IMR-90 (cell line): ENCODE measurements around the gene EVI5. TPM values are rescaled to one million over a fixed set of nuclear protein-coding genes. Genes with fewer than 3 reads are reported as not detected.

ENCODE experiments used
- ATAC-seq: fragments of 200-7000 bp; cut with Tn5 transposase; 2 replicates; pipeline ENCODE4 v1.9.1; 2020; ENCODE audit warnings: low read depth, mild to moderate bottlenecking, moderate library complexity
- BruUV-seq: library from RNA; stranded (reverse); fragments of 400-500 nt; replicated peaks from 2 replicates; lab custom pipeline; 2021; lab: Mats Ljungman, UMichigan
- CTCF ChIA-PET: fragments of 300-600 bp; formaldehyde crosslinking; extraction: SDS; loops from one replicate; lab custom pipeline; 2021; ENCODE audit warnings: antibody characterized with exemption; lab: Yijun Ruan, JAX
- POLR2A ChIA-PET: fragments of 300-600 bp; sonication (Branson Sonifier 250); formaldehyde crosslinking; loops from one replicate; lab custom pipeline; 2022; ENCODE audit warnings: antibody characterized with exemption; ENCODE audit not compliant: unreplicated experiment; lab: Charles Lee
- DNase-seq: peaks from one replicate; pipeline ENCODE4 v3.0.0; 2013
- H2AFZ ChIP-seq: replicated peaks from 2 replicates; pipeline ENCODE3; 2013; ENCODE audit warnings: low read length, mild to moderate bottlenecking; ENCODE audit not compliant: poor library complexity
- H2AK5ac ChIP-seq: 2 replicates; pipeline ENCODE4 v1.6.1; 2013; ENCODE audit warnings: low read depth, low read length, inconsistent platforms
- H2AK9ac ChIP-seq: replicated peaks from 2 replicates; pipeline ENCODE3; 2013; ENCODE audit warnings: mild to moderate bottlenecking, low read depth, low read length, moderate library complexity; ENCODE audit not compliant: poor library complexity
- H2BK120ac ChIP-seq: 2 replicates; pipeline ENCODE4 v1.6.1; 2013; ENCODE audit warnings: low read depth, low read length, inconsistent platforms
- H2BK15ac ChIP-seq: 3 replicates; pipeline ENCODE4 v1.6.1; 2013; ENCODE audit warnings: low read depth, low read length, inconsistent platforms
- H2BK20ac ChIP-seq: 2 replicates; pipeline ENCODE4 v1.6.1; 2013; ENCODE audit warnings: low read depth, mild to moderate bottlenecking, inconsistent platforms, low read length, moderate library complexity
- H2BK5ac ChIP-seq: 2 replicates; pipeline ENCODE4 v1.6.1; 2013; ENCODE audit warnings: mild to moderate bottlenecking, low read depth, low read length, inconsistent platforms; ENCODE audit not compliant: poor library complexity, severe bottlenecking
- H3K14ac ChIP-seq: replicated peaks from 2 replicates; pipeline ENCODE4 v1.6.1; 2013; ENCODE audit warnings: low read depth, low read length, inconsistent platforms
- H3K18ac ChIP-seq: 2 replicates; pipeline ENCODE4 v1.6.1; 2013; ENCODE audit warnings: low read depth, low read length, control low read depth
- H3K23ac ChIP-seq: 2 replicates; pipeline ENCODE4 v1.6.1; 2013; ENCODE audit warnings: low read depth, low read length, inconsistent platforms
- H3K27ac ChIP-seq: 2 replicates; pipeline ENCODE4 v1.5.1; 2013; ENCODE audit warnings: mild to moderate bottlenecking, control low read depth, low read length; ENCODE audit not compliant: insufficient read depth
- H3K27me3 ChIP-seq: 2 replicates; pipeline ENCODE4 v1.6.1; 2013; ENCODE audit warnings: low read length; ENCODE audit not compliant: control insufficient read depth, insufficient read depth
- H3K36me3 ChIP-seq: 2 replicates; pipeline ENCODE4 v1.6.1; 2013; ENCODE audit warnings: low read length, mixed read lengths; ENCODE audit not compliant: control insufficient read depth, insufficient read depth
- H3K4ac ChIP-seq: 2 replicates; pipeline ENCODE4 v1.6.1; 2013; ENCODE audit warnings: low read depth, low read length, inconsistent platforms
- H3K4me1 ChIP-seq: 2 replicates; pipeline ENCODE4 v1.6.1; 2013; ENCODE audit warnings: low read length, mixed read lengths; ENCODE audit not compliant: control insufficient read depth, insufficient read depth
- H3K4me2 ChIP-seq: 2 replicates; pipeline ENCODE4 v1.6.1; 2013; ENCODE audit warnings: low read depth, mild to moderate bottlenecking, control low read depth, low read length, moderate library complexity
- H3K4me3 ChIP-seq: 2 replicates; pipeline ENCODE4 v1.5.1; 2013; ENCODE audit warnings: low read depth, mild to moderate bottlenecking, control low read depth, low read length, moderate library complexity; ENCODE audit not compliant: insufficient read depth
- H3K56ac ChIP-seq: 2 replicates; pipeline ENCODE4 v1.6.1; 2013; ENCODE audit warnings: low read length, inconsistent platforms; ENCODE audit not compliant: insufficient read depth; ENCODE audit errors: extremely low read depth
- H3K79me1 ChIP-seq, 2 experiments: 2 replicates each; pipeline ENCODE4 v1.6.1; 2013; ENCODE audit warnings: low read length in 2 of 2, inconsistent platforms in 1 of 2, low read depth in 1 of 2
- H3K9ac ChIP-seq: 2 replicates; pipeline ENCODE4 v1.6.1; 2013; ENCODE audit warnings: low read depth, low read length, control low read depth
- H3K9me1 ChIP-seq: 2 replicates; pipeline ENCODE4 v1.6.1; 2013; ENCODE audit warnings: low read length, inconsistent platforms; ENCODE audit not compliant: insufficient read depth
- H3K9me3 ChIP-seq: 2 replicates; pipeline ENCODE4 v1.6.1; 2013; ENCODE audit warnings: low read length; ENCODE audit not compliant: control insufficient read depth, insufficient read depth
- H4K20me1 ChIP-seq: 2 replicates; pipeline ENCODE4 v1.6.1; 2013; ENCODE audit warnings: low read length, inconsistent platforms; ENCODE audit not compliant: insufficient read depth
- H4K5ac ChIP-seq: 2 replicates; pipeline ENCODE4 v1.6.1; 2013; ENCODE audit warnings: mild to moderate bottlenecking, low read depth, low read length, control low read depth
- H4K8ac ChIP-seq, 2 experiments: 2 replicates each; pipeline ENCODE4 v1.6.1; 2013; ENCODE audit warnings: low read depth in 2 of 2, low read length in 2 of 2, control low read depth in 1 of 2, inconsistent platforms in 1 of 2
- H4K91ac ChIP-seq: 2 replicates; pipeline ENCODE4 v1.6.1; 2013; ENCODE audit warnings: low read depth, low read length, inconsistent platforms; ENCODE audit not compliant: insufficient read depth
- CEBPB ChIP-seq: IDR thresholded peaks from 2 replicates; pipeline ENCODE4 v1.6.1; 2012; ENCODE audit warnings: low read depth, low read length, improper control_type of control experiment
- CHD1 ChIP-seq: IDR thresholded peaks from 2 replicates; pipeline ENCODE4 v1.6.1; 2012; ENCODE audit warnings: low read depth, low read length, improper control_type of control experiment
- CTCF ChIP-seq: conservative IDR thresholded peaks from 2 replicates; pipeline ENCODE4 v1.5.1; 2012; ENCODE audit warnings: mild to moderate bottlenecking, low read depth, low read length, improper control_type of control experiment
- FOS ChIP-seq: fragments of 150-350 bp; IDR thresholded peaks from 2 replicates; pipeline ENCODE4 v1.6.1; 2016; ENCODE audit warnings: low read depth, low read length
- MAFK ChIP-seq: IDR thresholded peaks from 2 replicates; pipeline ENCODE4 v1.6.1; 2012; ENCODE audit warnings: low read depth, low read length, improper control_type of control experiment
- MAZ ChIP-seq: IDR thresholded peaks from 2 replicates; pipeline ENCODE4 v1.6.1; 2012; ENCODE audit warnings: low read depth, mild to moderate bottlenecking, low read length, improper control_type of control experiment, moderate library complexity, borderline replicate concordance
- NFE2L2 ChIP-seq: fragments of 150-350 bp; IDR thresholded peaks from 2 replicates; pipeline ENCODE4 v1.6.1; 2016; ENCODE audit warnings: low read depth, mild to moderate bottlenecking, low read length
- RCOR1 ChIP-seq: IDR thresholded peaks from 2 replicates; pipeline ENCODE4 v1.6.1; 2012; ENCODE audit warnings: mild to moderate bottlenecking, low read length, improper control_type of control experiment; ENCODE audit not compliant: insufficient replicate concordance
- WGBS, 2 experiments: methylation state at CpG; one replicate each; pipeline versions ENCODE4 v1.1.5 to v1.1.7; 2013; ENCODE audit warnings: missing lambda C conversion rate in 2 of 2; ENCODE audit not compliant: insufficient read length in 1 of 2; ENCODE audit errors: extremely low coverage in 2 of 2; 5-methylcytosine and 5-hydroxymethylcytosine counted together
- dilution Hi-C: fragments of 300-500 bp; cut with HindIII; formaldehyde crosslinking; loops from one replicate; pipeline ENCODE4 v1.14.3; 2018; ENCODE audit warnings: low sequenced_read_pairs; ENCODE audit not compliant: unreplicated experiment
- in situ Hi-C: fragments of 300-500 bp; cut with MboI; formaldehyde crosslinking; loops from 3 replicates; pipeline ENCODE4 v1.14.3; 2019; ENCODE audit warnings: low sequenced_read_pairs, inconsistent platforms, mixed read lengths
- intact Hi-C: fragments of 100-400 bp; cut with micrococcal nuclease; formaldehyde crosslinking; loops from 2 replicates; pipeline ENCODE4 v1.10.0; 2022
- polyA plus RNA-seq, 3 experiments: library from polyadenylated mRNA; depleted of rRNA; stranded (reverse); fragments of >200 nt; gene quantifications; 2 replicates each; pipeline ENCODE4 v1.2.3, GENCODE V29; 2012; ENCODE audit warnings: low replicate concordance in 1 of 3
- total RNA-seq: library from RNA; depleted of rRNA; stranded (reverse); fragments of >200 nt; gene quantifications from 2 replicates; pipeline ENCODE4 v1.2.3, GENCODE V29; 2012

The EVI5 gene
- total and polyA plus RNA-seq, 2 of the 4 experiments (the other 2 are of a cell fraction), result 13.9 to 26.9 TPM

DNA sequence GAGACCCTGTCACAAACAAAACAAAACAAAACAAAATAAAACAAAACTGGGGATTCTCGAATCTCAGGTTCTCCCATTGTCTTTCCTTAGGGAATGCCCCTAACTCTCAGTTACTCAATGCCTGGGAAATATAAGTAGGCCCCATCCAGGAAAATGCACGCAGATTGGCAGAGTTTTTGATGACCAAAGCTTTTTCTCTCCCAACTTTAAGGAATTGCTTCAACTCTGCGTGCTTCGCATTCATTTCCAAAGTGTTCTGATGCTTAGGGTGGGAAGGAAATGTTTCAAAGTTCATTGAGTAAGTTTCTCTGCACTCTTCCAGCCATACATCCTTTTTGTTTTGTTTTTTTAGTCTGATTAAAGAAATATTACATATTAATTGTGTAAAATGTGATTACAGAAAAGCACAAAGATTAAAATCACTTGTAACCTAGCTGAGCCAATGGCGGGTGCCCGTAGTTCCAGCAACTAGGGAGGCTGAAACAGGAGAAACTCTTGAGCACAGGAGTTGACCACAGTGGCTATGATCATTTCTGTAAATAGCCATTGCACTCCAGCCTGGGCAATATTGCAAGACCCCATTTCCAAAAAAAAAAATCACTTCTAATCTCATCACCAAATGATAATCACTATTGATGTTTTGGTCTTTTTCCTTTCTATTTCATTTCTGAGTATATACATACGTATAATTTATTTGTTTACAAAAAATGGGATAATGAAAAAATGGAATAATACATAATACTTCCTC is 18.4 kb upstream of the EVI5 start:
- H3K9me3 ChIP-seq, result no peaks in the 10 kb centered on the region
- H3K27me3 ChIP-seq, result no peaks in the 10 kb centered on the region
- no peaks in the 10 kb centered on the region for H3K36me3 ChIP-seq
- H3K4me2 ChIP-seq, result no peak overlapping the region
- H2BK5ac ChIP-seq, result peak overlapping the region; percentile 57
- 100% methylated on average over 1 of the region's 7 CpGs; no CpG with 5 or more reads in 1 of the 2 experiments for WGBS, 2 experiments
- H4K91ac ChIP-seq, result no peak overlapping the region; the same call in 1 of the 2 replicates
- H2AK5ac ChIP-seq, result peak overlapping the region; percentile 74
- no peak overlapping the region for H2AFZ ChIP-seq
- 0 out of 4 replicates have a peak, but pooled peaks cover 0 to 6% of the 10 kb centered on the region in 2 experiments for H3K79me1 ChIP-seq
- peak overlapping the region; percentile 37; the same call in 1 of the 2 replicates for H3K27ac ChIP-seq
- no peak overlapping the region for H3K14ac ChIP-seq
- dilution Hi-C loops, result no loop called here
- H3K4ac ChIP-seq, result peak overlapping the region; percentile 99
- H2BK120ac ChIP-seq, result peak overlapping the region; percentile 98; the same call in 1 of the 2 replicates
- no peak for TF ChIP-seq NFE2L2
- no peak for TF ChIP-seq FOS
- no peak for TF ChIP-seq CHD1
- TF ChIP-seq CTCF, result no peak
- TF ChIP-seq RCOR1, result no peak
- no peak for TF ChIP-seq CEBPB
- 0 out of 2 replicates have a peak, but pooled peaks have one; percentile 31 for TF ChIP-seq MAFK
- no peak for TF ChIP-seq MAZ
- H3K4me1 ChIP-seq, result peaks cover 6% of the 10 kb centered on the region
- peaks cover 5% of the 10 kb centered on the region; the same call in 1 of the 2 replicates for H3K9me1 ChIP-seq
- no peak overlapping the region for H2AK9ac ChIP-seq
- H3K18ac ChIP-seq, result peak overlapping the region; percentile 11; the same call in 1 of the 2 replicates
- in situ Hi-C loops, result no loop called here
- no peak overlapping the region for H3K56ac ChIP-seq
- H3K23ac ChIP-seq, result no peak overlapping the region
- H4K8ac ChIP-seq, result peak overlapping the region in 1 of 2 experiments; percentile 66; a peak in 1 of 4 replicates
- H2BK20ac ChIP-seq, result peak overlapping the region; percentile 70
- DNase-seq, result no peak
- ATAC-seq, result no peak
- peak overlapping the region; percentile 97; the same call in 2 of the 3 replicates for H2BK15ac ChIP-seq
- no TSS peak for BruUV-seq
- H3K4me3 ChIP-seq, result no peak overlapping the region
- CTCF ChIA-PET, result no interaction called here
- POLR2A ChIA-PET, result no interaction called here
- H4K5ac ChIP-seq, result peak overlapping the region; percentile 4; the same call in 1 of the 2 replicates
- no peaks in the 10 kb centered on the region for H4K20me1 ChIP-seq
- no peak overlapping the region for H3K9ac ChIP-seq
- intact Hi-C loops, result no loop called here
